ENCODE data around the gene METTL18.

- no peak for TF ChIP-seq CTCF (IDR thresholded peaks at IDR 0.05)
- TF ChIP-seq ZFX (IDR thresholded peaks at IDR 0.05; ENCODE audit: borderline replicate concordance): no peak
These were observed 10.2 kb upstream of the METTL18 start for GRCh38 chr1:169804941-169805340.
